Peyer's patch (tissue), 4 donors: ENCODE measurements around the gene ZNF787. TPM values are rescaled to one million over a fixed set of nuclear protein-coding genes. Genes with fewer than 3 reads are reported as not detected.
"Not testable (repeated sequence)": the region's sequence is repeated elsewhere in the genome, so short reads cannot be mapped to it uniquely, and the experiment has no call there.

Source experiments
- DNase-seq, 3 donors: peaks; one replicate each; pipeline ENCODE4 v3.0.0-alpha.2; 2017 to 2019
- H3K27ac ChIP-seq, 4 donors: fragments of 200-600 bp; sonication (generic); one replicate each; pipeline ENCODE4 v1.5.1; 2016 to 2019
- H3K27me3 ChIP-seq, 2 donors: fragments of 200-600 bp; sonication (generic); one replicate each; pipeline ENCODE4 v1.5.1; 2019
- H3K36me3 ChIP-seq, 3 donors: fragments of 200-600 bp; sonication (generic); one replicate each; pipeline ENCODE4 v1.5.1; 2016 to 2019
- H3K4me1 ChIP-seq, 4 donors: fragments of 200-600 bp; sonication (generic); one replicate each; pipeline ENCODE4 v1.5.1; 2016 to 2019
- H3K4me3 ChIP-seq, 4 donors: fragments of 200-600 bp; sonication (generic); 1 replicate in 3 of 4; 2 replicates in 1 of 4; pipeline ENCODE4 v1.5.1; 2016 to 2019; ENCODE audit warnings: mild to moderate bottlenecking in 1 of 4
- H3K9me3 ChIP-seq, 4 donors: fragments of 200-600 bp; sonication (generic); one replicate each; pipeline ENCODE4 v1.5.1; 2016 to 2019; ENCODE audit warnings: mild to moderate bottlenecking in 1 of 4
- CTCF ChIP-seq, 6 experiments: fragments of 450-650 bp in 4 of 6; fragments of 200-600 bp in 2 of 6; sonication (generic) in 1 of 6; IDR thresholded peaks; one replicate each; pipeline ENCODE4 v1.5.1; 2017 to 2019; ENCODE audit warnings: antibody characterized with exemption in 6 of 6, mild to moderate bottlenecking in 3 of 6, moderate library complexity in 1 of 6
- POLR2A ChIP-seq, 2 donors: fragments of 450-650 bp; IDR thresholded peaks; one replicate each; pipeline ENCODE4 v1.5.1; 2017; ENCODE audit warnings: antibody characterized with exemption in 2 of 2, mild to moderate bottlenecking in 2 of 2, moderate library complexity in 2 of 2
- total RNA-seq, 4 donors: library from RNA; depleted of rRNA; stranded (reverse); fragments of >200 nt; gene quantifications; one replicate each; pipeline ENCODE4 v1.1.0, GENCODE V29; 2016

ZNF787 gene
- total RNA-seq, 4 donors from 2014 or later, result 19.0 to 42.1 (median 26.9) TPM

- DNase-seq, result no peak
- no peak for TF ChIP-seq POLR2A (IDR thresholded peaks at IDR 0.05)
- TF ChIP-seq CTCF (IDR thresholded peaks at IDR 0.05), result no peak
- H3K4me1 ChIP-seq, result no peaks in the 10 kb centered on the region
- H3K4me3 ChIP-seq, result no peak overlapping the region
- H3K9me3 ChIP-seq, result no peaks in the 10 kb centered on the region
- no peak overlapping the region for H3K27ac ChIP-seq
- peaks cover 0 to 56% (median 0%) of the 10 kb centered on the region in 3 donors for H3K36me3 ChIP-seq
- H3K27me3 ChIP-seq, result no peaks in the 10 kb centered on the region
These were observed 22.1 kb downstream of the ZNF787 start for GRCh38 chr19:56098731-56099568.

- not testable (repeated sequence) for H3K27ac ChIP-seq
- H3K36me3 ChIP-seq, result peaks cover 0 to 60% (median 0%) of the 10 kb centered on the region in 3 donors
These were observed 22.9 kb downstream of the ZNF787 start for GRCh38 chr19:56098237-56098636.

GRCh38 chr19:56097776-56098175 is 23.3 kb downstream of the ZNF787 start:
- H3K9me3 ChIP-seq, result no peaks in the 10 kb centered on the region
- TF ChIP-seq CTCF (IDR thresholded peaks at IDR 0.05) (no peak), POLR2A (IDR thresholded peaks at IDR 0.05) (no peak)
- no peaks in the 10 kb centered on the region for H3K27me3 ChIP-seq
- peaks cover 0 to 60% (median 0%) of the 10 kb centered on the region in 3 donors for H3K36me3 ChIP-seq
- H3K27ac ChIP-seq, result no peak overlapping the region
- DNase-seq, result no peak
- H3K4me3 ChIP-seq, result no peak overlapping the region
- H3K4me1 ChIP-seq, result no peaks in the 10 kb centered on the region

More at GRCh38 chr19:56098237-56098636, 22.9 kb downstream of the ZNF787 start:
- DNase-seq, H3K27me3 ChIP-seq, H3K9me3 ChIP-seq, H3K4me3 ChIP-seq, H3K4me1 ChIP-seq: not testable (repeated sequence)

DNA sequence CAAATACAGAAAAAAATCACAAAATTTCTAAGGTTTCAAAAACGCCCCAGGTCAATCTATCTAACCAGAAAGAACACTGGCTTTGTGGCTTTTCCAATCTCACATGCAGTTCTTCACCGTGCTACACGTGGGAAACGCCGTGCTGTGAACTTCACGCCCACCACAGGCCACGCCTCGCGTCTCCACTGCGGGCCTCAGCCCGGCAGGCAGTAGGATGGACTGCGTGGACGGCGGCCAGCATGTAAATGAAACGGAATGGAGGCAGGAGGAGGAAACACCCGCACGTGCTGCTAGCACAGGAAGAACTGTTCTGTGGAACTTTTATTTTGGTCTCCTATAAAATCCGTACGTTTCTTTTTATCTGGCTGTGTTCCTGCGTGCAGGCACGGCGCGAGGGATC is 23.8 kb downstream of the ZNF787 start:
- Histone ChIP-seq H3K36me3 (peaks cover 0 to 59% (median 0%) of the 10 kb centered on the region in 3 donors), H3K27ac (no peak overlapping the region), H3K9me3 (no peaks in the 10 kb centered on the region), H3K4me1 (no peaks in the 10 kb centered on the region), H3K4me3 (no peak overlapping the region), H3K27me3 (no peaks in the 10 kb centered on the region)
- TF ChIP-seq CTCF (IDR thresholded peaks at IDR 0.05), result no peak
- TF ChIP-seq POLR2A (IDR thresholded peaks at IDR 0.05), result no peak
- DNase-seq, result no peak

- Histone ChIP-seq H3K4me1 (no peaks in the 10 kb centered on the region), H3K4me3 (no peak overlapping the region), H3K9me3 (no peaks in the 10 kb centered on the region), H3K27me3 (no peaks in the 10 kb centered on the region), H3K36me3 (peaks cover 0 to 52% (median 0%) of the 10 kb centered on the region in 3 donors), H3K27ac (no peak overlapping the region)
- DNase-seq, result no peak
- TF ChIP-seq POLR2A (IDR thresholded peaks at IDR 0.05), result no peak
- TF ChIP-seq CTCF (IDR thresholded peaks at IDR 0.05), result no peak
These were observed 24.4 kb downstream of the ZNF787 start for GRCh38 chr19:56096665-56097064.

DNA sequence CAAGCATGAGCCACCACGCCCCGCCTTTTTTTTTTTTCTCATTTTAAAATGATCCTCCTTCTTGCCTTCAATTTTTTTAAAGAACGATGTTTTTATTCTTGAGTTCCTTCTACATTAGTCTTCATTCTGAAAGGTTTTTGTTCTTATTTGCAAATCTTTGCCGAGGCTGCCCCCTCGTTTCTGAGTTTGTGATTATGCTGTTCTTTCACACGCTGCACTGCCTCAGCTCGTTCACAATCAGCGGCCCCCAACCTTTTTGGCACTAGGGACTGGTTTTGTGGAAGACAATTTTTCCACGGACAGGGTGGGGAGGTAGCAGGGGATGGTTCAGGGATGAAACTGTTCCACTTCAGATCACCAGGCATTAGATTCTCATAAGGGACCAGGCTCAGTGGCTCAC is 26.6 kb downstream of the ZNF787 start:
- DNase-seq, result no peak
- no peaks in the 10 kb centered on the region for H3K27me3 ChIP-seq
- H3K4me3 ChIP-seq, result no peak overlapping the region
- H3K36me3 ChIP-seq, result peaks cover 0 to 47% (median 0%) of the 10 kb centered on the region in 3 donors
- TF ChIP-seq CTCF (IDR thresholded peaks at IDR 0.05) (no peak), POLR2A (IDR thresholded peaks at IDR 0.05) (no peak)
- H3K9me3 ChIP-seq, result no peaks in the 10 kb centered on the region
- H3K27ac ChIP-seq, result no peak overlapping the region
- no peaks in the 10 kb centered on the region for H3K4me1 ChIP-seq
